ENCODE results near the gene JCAD. TPM values are rescaled to one million over a fixed set of nuclear protein-coding genes. Genes with fewer than 3 reads are reported as not detected.

Gene JCAD
- total and polyA plus RNA-seq, 2 experiments from 2014 or later, result 0.78 to 2.1 TPM

- peak overlapping the region; percentile 44; the same call in 1 of the 2 replicates for H3K27ac Mint-ChIP-seq
- H3F3A ChIP-seq (replicated peaks; ENCODE audit: low read depth), result no peaks in the 10 kb centered on the region
- H2AFZ ChIP-seq, result no peak overlapping the region
- H3K36me3 Mint-ChIP-seq (ENCODE audit: low read depth), result no peaks in the 10 kb centered on the region; the same call in 1 of the 3 replicates
- H3K9me3 Mint-ChIP-seq, result no peaks in the 10 kb centered on the region
- TF ChIP-seq EZH2phosphoT487 (IDR thresholded peaks at IDR 0.05; ENCODE audit: unreplicated experiment) (no peak), STAT1 (IDR thresholded peaks at IDR 0.05; ENCODE audit: unreplicated experiment) (no peak), ETS1 (IDR thresholded peaks at IDR 0.05) (no peak), CTCF (conservative IDR thresholded peaks at IDR 0.05; ENCODE audit: low read depth in 2 of 2) (no peak), EZH2 (IDR thresholded peaks at IDR 0.05; ENCODE audit: low read depth, unreplicated experiment) (no peak), CREB1 (CRISPR knock-in tag; IDR thresholded peaks at IDR 0.05; ENCODE audit: low read depth) (no peak), ZNF114 (CRISPR knock-in tag; IDR thresholded peaks at IDR 0.05) (no peak), NANOG (IDR thresholded peaks at IDR 0.05; ENCODE audit: borderline replicate concordance) (no peak), REST (IDR thresholded peaks at IDR 0.05; ENCODE audit: unreplicated experiment) (no peak), ZNF462 (CRISPR knock-in tag; IDR thresholded peaks at IDR 0.05) (no peak)
- no peak overlapping the region for H3K4me3 Mint-ChIP-seq
- no peaks in the 10 kb centered on the region for H3K27me3 ChIP-seq (ENCODE audit: insufficient read depth)
- no peaks in the 10 kb centered on the region for H3K79me2 ChIP-seq (replicated peaks; ENCODE audit: insufficient read depth)
- H3K4me1 ChIP-seq (ENCODE audit: insufficient read depth), result no peaks in the 10 kb centered on the region
- H3K36me3 ChIP-seq (ENCODE audit: insufficient read depth), result no peaks in the 10 kb centered on the region
- ATAC-seq (no peak; the same call in 2 of the 3 replicates), DNase-seq (ENCODE audit: low spot score) (no peak)
- H3K4me2 ChIP-seq, result no peak overlapping the region
- no peak overlapping the region for H3K27ac ChIP-seq (ENCODE audit: low read depth)
- H3K4me1 Mint-ChIP-seq, result peaks cover 16% of the 10 kb centered on the region
- H3K27me3 Mint-ChIP-seq (ENCODE audit: insufficient read depth, low read depth, poor library complexity), result peaks cover 11% of the 10 kb centered on the region
- H3K9me2 ChIP-seq (ENCODE audit: insufficient read depth), result 0 out of 2 replicates have a peak, but pooled peaks cover 3% of the 10 kb centered on the region
- H4K20me1 ChIP-seq (replicated peaks; ENCODE audit: insufficient read depth), result no peaks in the 10 kb centered on the region
- no peak overlapping the region for H3K4me3 ChIP-seq
Observed at GRCh38 chr10:30043476-30044270, 15.7 kb downstream of the JCAD start.

Data from GM23338 (cell line).